Endothelial cell (in vitro differentiated cells): ENCODE measurements around the gene MAGI2. TPM values are rescaled to one million over a fixed set of nuclear protein-coding genes. Genes with fewer than 3 reads are reported as not detected.
"Not testable (repeated sequence)": the region's sequence is repeated elsewhere in the genome, so short reads cannot be mapped to it uniquely, and the experiment has no call there.

Source experiments
- DNase-seq: peaks from one replicate; pipeline ENCODE4 v3.0.0; 2021; ENCODE audit warnings: low spot score
- H3K27ac Mint-ChIP-seq: one replicate; pipeline ENCODE4 v1.8.0; 2021; ENCODE audit warnings: mixed read lengths, inconsistent platforms; ENCODE audit not compliant: unreplicated experiment
- H3K27me3 Mint-ChIP-seq: one replicate; pipeline ENCODE4 v1.8.0; 2021; ENCODE audit warnings: mild to moderate bottlenecking, moderate library complexity, mixed read lengths, inconsistent platforms; ENCODE audit not compliant: unreplicated experiment
- H3K36me3 Mint-ChIP-seq: one replicate; pipeline ENCODE4 v1.8.0; 2021; ENCODE audit warnings: mild to moderate bottlenecking, low read depth, mixed read lengths, inconsistent platforms; ENCODE audit not compliant: unreplicated experiment
- H3K4me1 Mint-ChIP-seq: one replicate; pipeline ENCODE4 v1.8.0; 2021; ENCODE audit warnings: mild to moderate bottlenecking, mixed read lengths, inconsistent platforms; ENCODE audit not compliant: unreplicated experiment
- H3K4me3 Mint-ChIP-seq: one replicate; pipeline ENCODE4 v1.8.0; 2021; ENCODE audit warnings: mild to moderate bottlenecking, mixed read lengths, inconsistent platforms; ENCODE audit not compliant: unreplicated experiment
- H3K9me3 Mint-ChIP-seq: one replicate; pipeline ENCODE4 v1.8.0; 2021; ENCODE audit warnings: mixed read lengths, inconsistent platforms; ENCODE audit not compliant: unreplicated experiment
- CTCF ChIP-seq: fragments of 200-600 bp; sonication (generic); IDR thresholded peaks from one replicate; pipeline ENCODE4 v1.5.0; 2021; ENCODE audit warnings: antibody characterized with exemption; ENCODE audit not compliant: unreplicated experiment
- total RNA-seq: library from RNA; stranded (reverse); fragmentation: NEBNext Ultra II Directional; extraction: Animal tissue kit (Norgen Biotek cat#: 25700); gene quantifications from one replicate; pipeline ENCODE4 v1.2.1, GENCODE V29; 2021; ENCODE audit not compliant: unreplicated experiment

Gene MAGI2
- total RNA-seq, 1 donor from 2014 or later, result 6.3 TPM

GRCh38 chr7:79453266-79453557, 255 bp downstream of the MAGI2 start:
- no peak for DNase-seq
- H3K27ac Mint-ChIP-seq, result no peak overlapping the region
- no peaks in the 10 kb centered on the region for H3K9me3 Mint-ChIP-seq
- TF ChIP-seq CTCF, result no peak
- peaks cover 20% of the 10 kb centered on the region for H3K4me1 Mint-ChIP-seq
- peaks cover 9% of the 10 kb centered on the region for H3K27me3 Mint-ChIP-seq
- H3K36me3 Mint-ChIP-seq, result peaks cover 11% of the 10 kb centered on the region
- peak overlapping the region; percentile 97 for H3K4me3 Mint-ChIP-seq

GRCh38 chr7:79452495-79453265, 787 bp downstream of the MAGI2 start:
- peaks cover 9% of the 10 kb centered on the region for H3K27me3 Mint-ChIP-seq
- H3K4me1 Mint-ChIP-seq, result peaks cover 20% of the 10 kb centered on the region

GRCh38 chr7:79452032-79452494, 1.4 kb downstream of the MAGI2 start:
- Mint-ChIP-seq H3K36me3 (peaks cover 3% of the 10 kb centered on the region), H3K27ac (peak overlapping the region; percentile 48), H3K4me3 (peak overlapping the region; percentile 97), H3K9me3 (no peaks in the 10 kb centered on the region), H3K4me1 (peaks cover 20% of the 10 kb centered on the region), H3K27me3 (peaks cover 9% of the 10 kb centered on the region)
- no peak for TF ChIP-seq CTCF
- peak; percentile 65 for DNase-seq

More at GRCh38 chr7:79452495-79453265, 787 bp downstream of the MAGI2 start:
- Mint-ChIP-seq H3K36me3 (peaks cover 5% of the 10 kb centered on the region), H3K4me3 (peak overlapping the region; percentile 97), H3K27ac (peak overlapping the region; percentile 68), H3K9me3 (no peaks in the 10 kb centered on the region)
- TF ChIP-seq CTCF, result no peak
- DNase-seq, result peak; percentile 23

- peak overlapping the region; percentile 97 for H3K4me3 Mint-ChIP-seq
- peaks cover 20% of the 10 kb centered on the region for H3K4me1 Mint-ChIP-seq
- no peak for TF ChIP-seq CTCF
Observed at GRCh38 chr7:79451580-79451979, 1.9 kb downstream of the MAGI2 start.

GRCh38 chr7:79442766-79443165, 10.7 kb downstream of the MAGI2 start:
- not testable (repeated sequence) for DNase-seq, H3K36me3 Mint-ChIP-seq, H3K9me3 Mint-ChIP-seq, H3K4me1 Mint-ChIP-seq, H3K4me3 Mint-ChIP-seq, H3K27me3 Mint-ChIP-seq, H3K27ac Mint-ChIP-seq

More at GRCh38 chr7:79451580-79451979, 1.9 kb downstream of the MAGI2 start:
- Mint-ChIP-seq H3K27me3 (peaks cover 9% of the 10 kb centered on the region), H3K9me3 (no peaks in the 10 kb centered on the region), H3K27ac (peak overlapping the region; percentile 48), H3K36me3 (peaks cover 3% of the 10 kb centered on the region)
- DNase-seq, result no peak
